ENCODE data around the gene PRKCH.

The PRKCH gene

GRCh38 chr14:61282746-61283145 lies 38.6 kb upstream of the PRKCH start:
- TF ChIP-seq EZH2phosphoT487 (IDR thresholded peaks at IDR 0.05; ENCODE audit: low read depth) (no peak), CTCF (IDR thresholded peaks at IDR 0.05; ENCODE audit: low read depth, low read length) (no peak)
- no peak overlapping the region for H3K27ac ChIP-seq (ENCODE audit: low read length)

DNA sequence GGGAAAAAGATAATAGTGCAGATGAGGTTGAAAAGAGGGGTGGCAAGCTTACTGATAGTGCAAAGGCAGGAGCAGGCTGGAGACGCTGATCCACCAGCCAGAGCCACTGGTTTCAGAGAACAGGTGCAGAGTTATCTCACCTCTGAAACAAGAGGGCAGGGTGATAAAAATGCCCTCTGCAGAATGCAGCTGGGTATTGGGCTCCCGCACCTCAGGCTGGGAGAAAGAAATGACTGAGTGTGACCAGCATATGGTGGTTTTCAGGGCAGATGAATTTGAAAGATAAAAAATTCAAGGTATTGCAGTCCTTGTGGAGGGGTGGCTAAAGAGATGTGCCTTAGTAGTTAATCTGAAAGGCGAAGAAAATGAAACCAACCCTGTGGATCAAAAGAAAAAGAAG lies 37.4 kb upstream of the PRKCH start:
- Histone ChIP-seq H3K4me2 (ENCODE audit: low read length) (peak overlapping the region; percentile 7; the same call in 1 of the 2 replicates), H3K4me3 (ENCODE audit: low read length) (no peak overlapping the region), H3K27me3 (ENCODE audit: low read depth, low read length) (peaks cover 31% of the 10 kb centered on the region), H2AFZ (ENCODE audit: low read depth, low read length) (no peak overlapping the region), H4K20me1 (ENCODE audit: insufficient read depth, low read length) (no peaks in the 10 kb centered on the region), H3K9me3 (ENCODE audit: insufficient read depth, low read length) (no peaks in the 10 kb centered on the region), H3K27ac (ENCODE audit: low read length) (no peak overlapping the region), H3K9ac (ENCODE audit: low read length) (no peak overlapping the region), H3K79me2 (ENCODE audit: low read length) (no peaks in the 10 kb centered on the region), H3K36me3 (replicated peaks; ENCODE audit: low read depth, low read length) (no peaks in the 10 kb centered on the region), H3K4me1 (ENCODE audit: low read length) (no peaks in the 10 kb centered on the region)
- no peak for TF ChIP-seq CTCF (IDR thresholded peaks at IDR 0.05; ENCODE audit: low read depth, low read length)
- TF ChIP-seq EZH2phosphoT487 (IDR thresholded peaks at IDR 0.05; ENCODE audit: low read depth): no peak

More at GRCh38 chr14:61282746-61283145, 38.6 kb upstream of the PRKCH start:
- H3K4me2 ChIP-seq (ENCODE audit: low read length): no peak overlapping the region
- no peaks in the 10 kb centered on the region for H3K36me3 ChIP-seq (replicated peaks; ENCODE audit: low read depth, low read length)
- H3K27me3 ChIP-seq (ENCODE audit: low read depth, low read length): peaks cover 26% of the 10 kb centered on the region
- no peaks in the 10 kb centered on the region for H3K4me1 ChIP-seq (ENCODE audit: low read length)
- H3K9me3 ChIP-seq (ENCODE audit: insufficient read depth, low read length): no peaks in the 10 kb centered on the region
- no peak overlapping the region for H3K9ac ChIP-seq (ENCODE audit: low read length)
- no peaks in the 10 kb centered on the region for H3K79me2 ChIP-seq (ENCODE audit: low read length)
- H2AFZ ChIP-seq (ENCODE audit: low read depth, low read length): no peak overlapping the region
- no peaks in the 10 kb centered on the region for H4K20me1 ChIP-seq (ENCODE audit: insufficient read depth, low read length)
- H3K4me3 ChIP-seq (ENCODE audit: low read length): no peak overlapping the region

DNA sequence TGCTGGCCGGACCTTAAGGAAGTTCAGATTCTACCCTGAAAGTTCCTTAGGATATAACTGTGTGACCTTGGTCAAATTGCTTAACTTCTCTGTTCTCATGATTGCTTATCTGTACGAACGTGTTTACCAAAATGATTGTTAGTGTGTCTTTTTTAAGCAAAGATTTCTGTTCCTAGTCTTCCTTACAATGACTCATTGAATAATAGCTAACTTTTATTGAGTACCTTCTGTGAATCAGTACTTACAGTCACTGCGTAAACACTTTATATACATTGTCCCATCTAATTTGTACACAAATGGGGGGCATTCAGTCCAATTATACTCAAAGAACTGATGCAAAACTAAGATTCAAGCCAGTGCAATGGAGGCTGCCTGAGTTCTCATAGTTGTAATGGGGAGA lies 36.0 kb upstream of the PRKCH start:
- Histone ChIP-seq H3K9ac (ENCODE audit: low read length) (no peak overlapping the region), H3K79me2 (ENCODE audit: low read length) (no peaks in the 10 kb centered on the region), H3K36me3 (replicated peaks; ENCODE audit: low read depth, low read length) (no peaks in the 10 kb centered on the region), H4K20me1 (ENCODE audit: insufficient read depth, low read length) (no peaks in the 10 kb centered on the region), H3K4me3 (ENCODE audit: low read length) (no peak overlapping the region), H3K27me3 (ENCODE audit: low read depth, low read length) (peaks cover 31% of the 10 kb centered on the region), H3K27ac (ENCODE audit: low read length) (no peak overlapping the region), H2AFZ (ENCODE audit: low read depth, low read length) (no peak overlapping the region), H3K9me3 (ENCODE audit: insufficient read depth, low read length) (no peaks in the 10 kb centered on the region), H3K4me1 (ENCODE audit: low read length) (no peaks in the 10 kb centered on the region), H3K4me2 (ENCODE audit: low read length) (no peak overlapping the region)
- TF ChIP-seq EZH2phosphoT487 (IDR thresholded peaks at IDR 0.05; ENCODE audit: low read depth) (no peak), CTCF (IDR thresholded peaks at IDR 0.05; ENCODE audit: low read depth, low read length) (no peak)

- Histone ChIP-seq H4K20me1 (ENCODE audit: insufficient read depth, low read length) (no peaks in the 10 kb centered on the region), H3K9ac (ENCODE audit: low read length) (no peak overlapping the region), H3K4me2 (ENCODE audit: low read length) (no peak overlapping the region), H3K27ac (ENCODE audit: low read length) (no peak overlapping the region), H2AFZ (ENCODE audit: low read depth, low read length) (no peak overlapping the region), H3K79me2 (ENCODE audit: low read length) (no peaks in the 10 kb centered on the region), H3K27me3 (ENCODE audit: low read depth, low read length) (peaks cover 31% of the 10 kb centered on the region), H3K9me3 (ENCODE audit: insufficient read depth, low read length) (no peaks in the 10 kb centered on the region), H3K4me1 (ENCODE audit: low read length) (no peaks in the 10 kb centered on the region), H3K4me3 (ENCODE audit: low read length) (no peak overlapping the region), H3K36me3 (replicated peaks; ENCODE audit: low read depth, low read length) (no peaks in the 10 kb centered on the region)
- TF ChIP-seq CTCF (IDR thresholded peaks at IDR 0.05; ENCODE audit: low read depth, low read length) (no peak), EZH2phosphoT487 (IDR thresholded peaks at IDR 0.05; ENCODE audit: low read depth) (no peak)
Measured at GRCh38 chr14:61287196-61287595, 34.2 kb upstream of the PRKCH start.
